DND-41 (cell line): ENCODE measurements around the gene LTBP2.

ENCODE experiments used
- EZH2 ChIP-seq: IDR thresholded peaks from 3 replicates; pipeline ENCODE4 v1.6.1; 2012; ENCODE audit warnings: borderline replicate concordance, low read depth, mild to moderate bottlenecking, moderate library complexity, low read length, inconsistent platforms; ENCODE audit not compliant: severe bottlenecking
- TF ChIP-seq, protein P1 (sequence below): IDR thresholded peaks from 2 replicates; pipeline ENCODE4 v1.5.1; 2012; ENCODE audit warnings: borderline replicate concordance, low read length, moderate library complexity, mild to moderate bottlenecking; ENCODE audit not compliant: poor library complexity, severe bottlenecking; ENCODE audit errors: extremely low read depth

DNA sequence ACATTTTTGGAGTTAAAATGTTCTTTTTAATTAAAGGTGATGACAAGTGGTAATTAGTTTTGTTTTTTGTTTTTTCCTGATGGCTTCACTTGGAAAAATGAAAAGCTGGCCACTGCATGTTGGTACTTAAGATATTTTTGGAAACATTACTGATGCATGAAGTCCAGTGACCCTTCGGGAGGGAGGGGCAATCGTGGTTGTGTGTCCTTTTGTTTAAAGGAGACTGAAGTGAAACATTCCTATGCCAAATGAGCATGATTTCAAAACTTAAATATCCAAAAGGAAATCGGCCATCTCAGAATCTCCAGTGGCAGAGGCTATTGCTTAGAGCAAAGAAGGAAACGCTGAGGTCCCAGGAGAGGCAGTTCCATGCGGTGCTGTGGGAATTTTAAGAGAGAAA lies 20.1 kb downstream of the LTBP2 start:
- TF ChIP-seq, protein P1, sequence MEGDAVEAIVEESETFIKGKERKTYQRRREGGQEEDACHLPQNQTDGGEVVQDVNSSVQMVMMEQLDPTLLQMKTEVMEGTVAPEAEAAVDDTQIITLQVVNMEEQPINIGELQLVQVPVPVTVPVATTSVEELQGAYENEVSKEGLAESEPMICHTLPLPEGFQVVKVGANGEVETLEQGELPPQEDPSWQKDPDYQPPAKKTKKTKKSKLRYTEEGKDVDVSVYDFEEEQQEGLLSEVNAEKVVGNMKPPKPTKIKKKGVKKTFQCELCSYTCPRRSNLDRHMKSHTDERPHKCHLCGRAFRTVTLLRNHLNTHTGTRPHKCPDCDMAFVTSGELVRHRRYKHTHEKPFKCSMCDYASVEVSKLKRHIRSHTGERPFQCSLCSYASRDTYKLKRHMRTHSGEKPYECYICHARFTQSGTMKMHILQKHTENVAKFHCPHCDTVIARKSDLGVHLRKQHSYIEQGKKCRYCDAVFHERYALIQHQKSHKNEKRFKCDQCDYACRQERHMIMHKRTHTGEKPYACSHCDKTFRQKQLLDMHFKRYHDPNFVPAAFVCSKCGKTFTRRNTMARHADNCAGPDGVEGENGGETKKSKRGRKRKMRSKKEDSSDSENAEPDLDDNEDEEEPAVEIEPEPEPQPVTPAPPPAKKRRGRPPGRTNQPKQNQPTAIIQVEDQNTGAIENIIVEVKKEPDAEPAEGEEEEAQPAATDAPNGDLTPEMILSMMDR = no peak
- no peak for TF ChIP-seq EZH2
